ENCODE data around the gene EN2.

DNA sequence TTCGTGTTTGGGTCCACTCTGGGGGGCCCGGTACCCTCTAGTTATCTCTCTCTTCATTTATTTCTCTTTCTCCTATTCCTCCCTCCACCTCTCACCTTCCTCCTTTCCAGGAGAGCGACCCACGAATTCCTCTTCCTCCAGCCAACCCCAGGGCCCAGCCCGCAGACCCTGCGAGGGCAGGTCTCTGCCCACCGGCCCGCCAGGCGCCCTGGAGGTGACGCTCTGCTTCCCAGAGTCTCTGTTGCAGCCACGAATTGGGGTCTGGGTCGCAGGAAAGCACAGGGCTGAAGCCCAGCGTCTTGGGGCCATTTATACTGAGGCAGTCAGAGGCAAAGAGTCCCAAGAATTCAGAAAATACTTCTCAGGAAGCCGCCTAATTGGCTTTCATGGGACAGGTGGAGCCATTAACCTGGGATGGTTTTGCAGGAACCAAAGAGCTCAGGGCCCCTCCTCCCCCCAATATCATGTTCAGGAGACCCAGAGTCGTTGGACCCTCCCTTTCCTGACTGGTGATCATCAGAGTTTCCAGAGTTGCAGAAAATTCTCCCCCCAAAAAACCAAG lies 2.7 kb upstream of the EN2 start:
- TF ChIP-seq, protein P1, sequence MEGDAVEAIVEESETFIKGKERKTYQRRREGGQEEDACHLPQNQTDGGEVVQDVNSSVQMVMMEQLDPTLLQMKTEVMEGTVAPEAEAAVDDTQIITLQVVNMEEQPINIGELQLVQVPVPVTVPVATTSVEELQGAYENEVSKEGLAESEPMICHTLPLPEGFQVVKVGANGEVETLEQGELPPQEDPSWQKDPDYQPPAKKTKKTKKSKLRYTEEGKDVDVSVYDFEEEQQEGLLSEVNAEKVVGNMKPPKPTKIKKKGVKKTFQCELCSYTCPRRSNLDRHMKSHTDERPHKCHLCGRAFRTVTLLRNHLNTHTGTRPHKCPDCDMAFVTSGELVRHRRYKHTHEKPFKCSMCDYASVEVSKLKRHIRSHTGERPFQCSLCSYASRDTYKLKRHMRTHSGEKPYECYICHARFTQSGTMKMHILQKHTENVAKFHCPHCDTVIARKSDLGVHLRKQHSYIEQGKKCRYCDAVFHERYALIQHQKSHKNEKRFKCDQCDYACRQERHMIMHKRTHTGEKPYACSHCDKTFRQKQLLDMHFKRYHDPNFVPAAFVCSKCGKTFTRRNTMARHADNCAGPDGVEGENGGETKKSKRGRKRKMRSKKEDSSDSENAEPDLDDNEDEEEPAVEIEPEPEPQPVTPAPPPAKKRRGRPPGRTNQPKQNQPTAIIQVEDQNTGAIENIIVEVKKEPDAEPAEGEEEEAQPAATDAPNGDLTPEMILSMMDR (IDR thresholded peaks at IDR 0.05) = no peak
- TF ChIP-seq TCF7L2 (IDR thresholded peaks at IDR 0.05; ENCODE audit: low read depth, low read length) = no peak
- no peak for TF ChIP-seq POLR2AphosphoS5 (IDR thresholded peaks at IDR 0.05; ENCODE audit: low read depth, low read length)
- TF ChIP-seq SIN3A (IDR thresholded peaks at IDR 0.05; ENCODE audit: borderline replicate concordance, insufficient read depth, low read depth, low read length) = no peak

Measured in Panc1 (cell line).